ENCODE measurements around the gene DMGDH.
"Not testable (repeated sequence)": the region's sequence is repeated elsewhere in the genome, so short reads cannot be mapped to it uniquely, and the experiment has no call there.

DMGDH gene

GRCh38 chr5:79008362-79008761, 61.1 kb downstream of the DMGDH start:
- no peak for DNase-seq

DNA sequence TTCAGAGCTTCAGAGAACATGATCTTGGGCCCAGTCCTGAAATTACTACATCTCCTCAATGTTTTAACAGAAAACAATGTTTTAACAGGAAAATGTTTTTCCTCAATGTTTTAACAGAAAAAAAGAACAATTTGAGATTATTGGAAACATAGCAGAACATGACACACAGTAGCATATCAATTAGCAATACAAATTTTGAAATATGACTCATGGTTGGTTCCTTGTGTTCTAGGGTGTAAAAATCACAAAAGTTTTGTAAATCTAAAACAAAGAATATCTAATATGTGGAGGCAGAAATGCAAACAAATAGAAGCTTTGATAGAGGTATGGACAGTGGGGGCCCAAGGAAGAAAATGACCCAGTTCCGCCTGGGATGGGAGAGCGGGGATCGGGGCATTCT, 61.6 kb downstream of the DMGDH start:
- DNase-seq, result no peak

GRCh38 chr5:79005936-79006631, 63.4 kb downstream of the DMGDH start:
- no peak for DNase-seq

- DNase-seq, result no peak
These were observed 64.3 kb downstream of the DMGDH start for GRCh38 chr5:79005151-79005550.

DNA sequence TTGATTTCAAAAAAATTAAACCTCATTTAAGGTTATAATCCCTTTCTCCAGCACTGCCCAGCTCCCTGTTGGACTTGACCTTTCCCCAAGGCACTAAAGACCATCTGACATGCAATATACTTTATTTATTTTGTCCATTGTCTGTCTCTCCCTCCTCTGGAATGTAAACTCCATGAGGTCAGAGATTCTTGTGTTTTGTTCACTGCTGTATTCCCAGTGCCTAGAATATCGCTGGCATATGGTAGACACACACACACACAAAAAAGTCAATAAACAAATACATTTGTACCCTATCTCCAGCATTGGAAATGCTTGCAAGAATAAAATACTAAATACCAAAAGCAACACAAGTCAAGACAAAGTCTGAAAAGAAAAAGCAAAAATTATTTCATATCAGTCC, 67.1 kb downstream of the DMGDH start:
- no peak for DNase-seq

GRCh38 chr5:79001471-79001870, 68.0 kb downstream of the DMGDH start:
- DNase-seq, result no peak

DNA sequence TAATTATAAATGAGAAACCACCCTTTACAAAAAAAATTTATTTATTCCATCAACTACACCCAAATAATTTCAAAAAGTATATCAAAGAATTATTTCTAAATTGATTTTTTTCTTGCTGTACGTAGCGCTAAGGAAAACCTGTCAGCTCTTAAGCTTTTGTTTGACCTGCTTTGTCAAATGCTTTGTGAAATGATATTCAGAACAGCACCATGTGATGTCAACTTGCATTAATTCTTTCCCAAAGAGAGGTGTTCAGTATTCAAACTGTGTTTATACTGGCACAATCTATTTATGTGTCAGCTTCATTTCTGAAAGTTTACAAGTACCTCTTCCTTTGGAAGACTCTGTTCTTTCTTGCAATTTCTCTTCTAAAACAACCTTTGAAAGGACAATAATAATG, 72.4 kb downstream of the DMGDH start:
- no peak for DNase-seq

GRCh38 chr5:78995521-78996007, 73.9 kb downstream of the DMGDH start:
- DNase-seq, result no peak

GRCh38 chr5:78993165-78993564, 76.3 kb downstream of the DMGDH start:
- DNase-seq, result no peak

DNA sequence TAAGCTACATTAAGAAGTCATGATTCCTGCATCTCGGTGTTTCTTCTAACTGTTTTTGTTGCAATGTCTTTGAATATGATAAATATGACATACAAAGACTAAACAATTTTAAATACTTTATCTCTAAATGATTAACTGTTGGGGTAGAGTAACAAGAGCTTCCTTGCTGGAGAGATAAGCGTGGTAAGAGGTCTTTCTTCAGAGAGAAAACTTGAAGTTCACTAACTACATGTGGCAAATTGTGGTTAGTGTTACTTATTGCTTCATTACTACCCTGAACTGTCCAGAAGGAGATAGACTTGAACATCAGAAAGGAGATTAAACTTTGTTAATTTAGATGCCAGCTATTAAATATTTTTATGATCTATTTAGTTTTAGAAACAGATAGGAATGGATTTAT, 77.3 kb downstream of the DMGDH start:
- no peak for DNase-seq

DNA sequence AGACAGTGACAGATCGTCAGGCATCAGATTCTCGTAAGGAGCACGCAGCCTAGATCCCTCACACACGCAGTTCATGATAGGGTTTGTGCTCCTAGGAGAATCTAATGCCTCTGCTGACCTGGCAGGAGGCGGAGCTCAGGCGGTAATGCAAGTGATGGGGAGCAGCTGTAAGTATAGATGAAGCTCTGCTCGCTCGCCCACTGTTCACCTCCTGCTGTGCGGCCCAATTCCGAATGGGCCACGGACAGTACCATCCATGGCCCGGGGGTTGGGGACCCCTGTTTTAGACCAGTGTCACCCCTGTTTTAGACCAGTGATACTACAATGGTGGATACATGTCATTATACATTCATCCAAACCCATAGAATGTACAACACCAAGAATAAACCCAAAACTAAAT, 80.4 kb downstream of the DMGDH start:
- no peak for DNase-seq

- DNase-seq, result no peak
These were observed 83.7 kb downstream of the DMGDH start for GRCh38 chr5:78985725-78986223.

GRCh38 chr5:78985116-78985724, 84.3 kb downstream of the DMGDH start, which contains the start of gene ARSB:
TSS of gene ARSB (minus strand) at chr5:78985310. CDS start at chr5:78985248, 62 bp downstream.
- DNase-seq, result no peak

DNA sequence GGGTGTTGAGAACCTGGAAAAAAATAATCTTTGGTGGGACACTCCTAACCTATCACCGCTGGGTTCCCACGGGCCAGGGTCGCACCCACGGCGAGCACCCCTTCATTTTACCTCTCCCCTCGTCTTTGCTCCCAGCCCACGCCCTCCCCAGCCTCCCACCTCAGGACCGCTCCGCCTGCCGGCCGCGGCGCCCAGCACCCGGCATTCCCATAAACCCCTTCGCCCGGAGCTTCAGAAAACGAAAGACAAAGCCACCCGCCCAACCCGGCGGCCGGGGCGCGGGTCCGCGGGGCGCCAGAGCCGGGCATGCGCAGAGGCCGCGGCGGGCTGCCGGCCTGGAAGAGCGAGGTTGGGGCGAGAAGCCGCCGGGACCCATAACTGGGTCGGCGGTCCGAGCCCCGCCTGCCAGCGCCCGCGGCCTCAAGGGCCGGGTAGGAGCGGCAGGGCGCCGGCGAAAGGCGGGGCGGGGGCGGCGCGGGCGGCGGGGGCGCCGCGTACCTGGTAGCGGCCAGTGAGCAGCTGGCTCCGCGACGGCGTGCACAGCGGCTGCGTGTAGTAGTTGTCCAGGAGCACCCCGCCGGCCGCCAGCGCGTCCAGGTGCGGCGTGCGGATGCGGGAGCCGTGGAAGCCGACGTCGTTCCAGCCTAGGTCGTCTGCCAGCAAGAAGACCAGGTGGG, 84.9 kb downstream of the DMGDH start:
- DNase-seq, result peak; percentile 70

- DNase-seq, result peak; percentile 70
These were observed 85.7 kb downstream of the DMGDH start for GRCh38 chr5:78983601-78984438.

DNA sequence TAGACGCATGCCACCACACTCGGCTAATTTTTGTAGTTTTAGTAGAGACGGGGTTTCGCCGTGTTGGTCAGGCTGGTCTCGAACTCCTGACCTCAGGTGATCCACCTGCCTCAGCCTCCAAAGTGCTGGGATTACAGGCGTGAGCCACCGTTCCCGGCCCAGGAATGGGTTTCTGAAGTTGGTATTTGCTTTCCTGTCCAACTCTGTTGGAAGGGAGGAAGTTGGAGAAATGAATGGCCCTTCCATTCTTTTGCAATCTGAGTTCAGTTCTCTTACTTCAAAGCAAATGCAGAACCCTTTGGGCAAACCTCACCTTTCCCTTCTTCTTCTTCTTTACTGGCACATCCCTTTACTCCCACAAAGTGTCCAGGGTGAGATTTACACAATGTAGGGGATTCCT, 86.3 kb downstream of the DMGDH start:
- DNase-seq, result not testable (repeated sequence)

DNA sequence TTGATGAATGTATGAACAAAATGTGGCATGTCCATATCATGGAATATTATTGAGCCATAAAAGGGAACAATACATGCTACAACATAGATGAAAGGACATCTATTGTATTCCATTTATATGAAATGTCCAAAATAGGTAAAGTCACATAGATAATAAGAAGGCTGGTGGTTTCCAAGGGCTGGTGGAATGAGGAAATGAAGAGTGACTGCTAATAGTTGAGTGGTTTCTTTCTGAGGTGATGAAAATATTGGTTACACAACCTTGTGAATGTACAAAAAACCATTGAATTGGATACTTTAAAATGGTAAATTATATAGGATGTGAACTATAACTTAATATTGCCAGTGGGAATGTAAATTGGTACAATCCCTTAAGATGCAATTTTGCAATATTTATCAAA, 89.6 kb downstream of the DMGDH start:
- no peak for DNase-seq

DNA sequence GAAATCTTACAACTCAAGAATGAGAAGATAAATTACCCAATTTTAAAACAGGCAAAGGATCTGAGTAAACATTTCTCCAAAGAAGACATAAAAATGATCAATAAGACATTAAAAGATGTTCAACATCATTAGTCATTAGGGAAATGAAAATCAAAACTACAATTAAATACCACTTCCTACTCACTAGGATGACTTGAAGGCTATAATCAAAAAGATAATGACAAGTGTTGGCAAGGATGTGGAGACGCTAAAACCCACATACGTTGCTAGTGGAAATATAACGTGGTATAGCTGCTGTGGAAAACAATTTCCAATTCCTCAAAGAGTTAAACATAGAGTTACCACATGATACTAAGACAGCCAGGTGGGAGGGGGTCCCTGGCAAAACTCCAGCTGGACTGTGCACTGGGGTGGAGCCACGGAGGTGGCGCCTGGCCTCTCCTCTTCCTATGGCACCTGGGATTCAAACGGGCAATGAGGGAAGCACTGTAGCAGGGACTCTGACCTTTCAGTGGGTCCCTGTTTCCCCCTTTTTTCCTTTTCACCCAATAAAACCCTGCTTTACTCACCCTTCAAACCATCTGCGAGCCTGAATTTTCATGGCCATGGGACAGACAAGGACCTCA, 90.2 kb downstream of the DMGDH start:
- no peak for DNase-seq

GRCh38 chr5:78975035-78975434, 94.4 kb downstream of the DMGDH start:
- DNase-seq, result no peak

DNA sequence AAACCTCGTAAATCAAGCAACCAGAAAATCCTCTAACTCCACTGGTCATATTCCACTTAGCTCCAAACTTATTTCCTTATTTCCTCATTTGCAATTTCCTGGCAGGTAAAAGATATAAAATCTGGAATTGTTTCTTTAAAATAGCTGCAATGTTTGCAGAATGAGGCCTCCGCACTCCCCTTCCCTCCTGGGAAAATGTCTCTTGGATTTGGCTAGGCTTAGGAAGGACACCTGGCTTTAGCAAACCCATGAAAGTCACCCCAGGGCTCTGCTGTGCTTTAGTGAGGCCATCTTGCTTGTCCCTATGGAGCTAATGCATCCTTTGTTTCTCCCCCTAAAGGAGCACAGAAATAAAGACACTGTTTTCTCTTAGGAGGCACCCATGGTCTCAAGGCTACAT, 94.9 kb downstream of the DMGDH start:
- no peak for DNase-seq

DNA sequence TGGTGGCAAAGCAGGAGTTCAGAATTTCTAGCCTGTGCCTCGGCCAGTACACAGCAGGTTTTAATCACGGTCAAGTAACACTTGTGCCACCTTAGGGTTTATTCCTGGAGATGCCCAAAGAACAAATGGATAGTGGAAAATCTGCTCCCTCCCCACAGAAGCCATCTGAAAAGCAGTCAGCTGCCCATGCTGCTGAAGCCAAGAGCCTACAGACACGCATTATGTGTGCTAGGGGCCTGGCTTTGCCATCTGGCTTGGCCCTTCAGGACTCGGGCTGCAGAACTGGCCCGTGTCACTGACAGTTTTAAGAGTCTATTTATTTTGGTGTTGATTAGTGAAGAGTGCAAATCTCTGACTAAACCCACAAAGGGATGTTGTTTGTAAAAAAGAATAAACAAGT, 95.5 kb downstream of the DMGDH start:
- peak; percentile 28 for DNase-seq

DNA sequence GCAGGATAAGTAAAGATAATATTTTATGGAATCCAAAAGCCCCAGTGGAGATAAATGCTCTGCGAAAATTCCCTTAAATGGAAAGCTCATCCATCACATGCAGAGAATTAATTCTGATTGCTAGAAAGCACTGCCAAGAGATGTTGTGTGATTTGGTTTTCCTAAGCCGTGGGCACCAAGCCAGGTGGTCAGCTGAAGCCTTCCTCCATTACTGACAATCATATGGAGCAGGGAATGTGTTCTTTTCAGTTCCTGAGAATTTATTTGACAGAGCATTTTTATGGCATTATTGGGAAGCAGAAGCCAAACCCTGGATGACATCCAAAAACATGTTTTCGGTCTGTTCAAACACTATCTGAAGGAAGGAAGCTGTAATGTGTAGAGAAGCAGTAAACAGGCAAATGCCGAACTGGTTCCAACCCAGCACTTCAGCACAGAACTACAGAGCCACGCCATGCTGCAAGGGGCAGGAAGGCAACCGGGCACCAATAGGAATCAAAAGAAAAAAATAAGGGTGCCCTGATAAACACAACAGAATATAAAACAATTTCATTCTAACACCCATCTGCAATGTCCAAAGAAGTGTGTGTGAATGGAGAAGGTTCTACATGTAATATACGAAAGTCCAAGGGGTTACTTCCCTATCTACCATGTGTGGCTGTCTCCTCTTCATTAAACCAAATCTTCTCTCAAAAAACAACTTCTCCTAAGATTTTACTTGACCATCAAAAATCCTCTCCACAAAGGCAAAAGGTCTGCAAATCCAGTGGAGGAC, 96.6 kb downstream of the DMGDH start:
- peak; percentile 12 for DNase-seq

All from DMS 273 treated with DMSO at 0.1 percent for 48 hours (cell line).